WTC11 (cell line): ENCODE results near the gene TNRC18. TPM values are rescaled to one million over a fixed set of nuclear protein-coding genes. Genes with fewer than 3 reads are reported as not detected.
A peak's percentile ranks its signal among the peaks of the same experiment; 100 is the strongest.

Source experiments
- ATAC-seq: fragments of 200-7000 bp; cut with Tn5 transposase; 2 replicates; pipeline ENCODE4 v1.10.0; 2021; ENCODE audit warnings: mild to moderate bottlenecking, moderate library complexity
- CTCF ChIA-PET: fragments of 300-600 bp; sonication (Branson Sonifier 250); formaldehyde crosslinking; loops from one replicate; lab custom pipeline; 2021; ENCODE audit warnings: antibody characterized with exemption; lab: Charles Lee
- POLR2A ChIA-PET: fragments of 350-600 bp; sonication (Branson Sonifier 250); formaldehyde crosslinking; loops from one replicate; lab custom pipeline; 2021; ENCODE audit warnings: antibody characterized with exemption; lab: Charles Lee
- DNase-seq: peaks from one replicate; pipeline ENCODE4 v3.0.0; 2021; ENCODE audit warnings: low spot score
- H3K27ac Mint-ChIP-seq: 2 replicates; pipeline ENCODE4 v1.8.0; 2021; ENCODE audit warnings: mixed read lengths
- H3K27me3 Mint-ChIP-seq: 2 replicates; pipeline ENCODE4 v1.8.0; 2021; ENCODE audit warnings: low read depth, mild to moderate bottlenecking, moderate library complexity, mixed read lengths
- H3K36me3 Mint-ChIP-seq: 2 replicates; pipeline ENCODE4 v1.8.0; 2021; ENCODE audit warnings: mixed read lengths
- H3K4me1 Mint-ChIP-seq: 2 replicates; pipeline ENCODE4 v1.8.0; 2022; ENCODE audit warnings: mixed read lengths
- H3K4me3 Mint-ChIP-seq: 2 replicates; pipeline ENCODE4 v1.8.0; 2021; ENCODE audit warnings: mild to moderate bottlenecking, moderate library complexity, mixed read lengths
- H3K9me3 Mint-ChIP-seq: 2 replicates; pipeline ENCODE4 v1.8.0; 2021; ENCODE audit warnings: mixed read lengths
- ATF1 ChIP-seq: sonication (generic); formaldehyde crosslinking; IDR thresholded peaks from 2 replicates; pipeline ENCODE4 v1.8.1; 2023; ENCODE audit warnings: mild to moderate bottlenecking, moderate library complexity, missing genetic modification reagents
- FOXJ3 ChIP-seq: sonication (generic); formaldehyde crosslinking; IDR thresholded peaks from 2 replicates; pipeline ENCODE4 v1.9.0; 2021; ENCODE audit warnings: missing genetic modification reagents, mild to moderate bottlenecking, borderline replicate concordance
- GABPB1 ChIP-seq: sonication (generic); formaldehyde crosslinking; IDR thresholded peaks from 2 replicates; pipeline ENCODE4 v1.8.1; 2023; ENCODE audit warnings: mild to moderate bottlenecking, missing genetic modification reagents
- GTF2I ChIP-seq: fragments of 250-450 bp; sonication (Bioruptor Pico); conservative IDR thresholded peaks from 2 replicates; pipeline ENCODE4 v1.4.0; 2021; ENCODE audit warnings: mild to moderate bottlenecking
- IRF2 ChIP-seq: sonication (generic); formaldehyde crosslinking; IDR thresholded peaks from 2 replicates; pipeline ENCODE4 v1.8.0; 2022; ENCODE audit warnings: low read depth, missing genetic modification reagents, borderline replicate concordance
- KAT7 ChIP-seq: sonication (generic); formaldehyde crosslinking; IDR thresholded peaks from 2 replicates; pipeline ENCODE4 v1.8.1; 2023; ENCODE audit warnings: missing genetic modification reagents, mild to moderate bottlenecking, borderline replicate concordance
- MYBL2 ChIP-seq: sonication (generic); formaldehyde crosslinking; IDR thresholded peaks from 2 replicates; pipeline ENCODE4 v1.8.1; 2023; ENCODE audit warnings: mild to moderate bottlenecking, moderate library complexity, missing genetic modification reagents
- NR1H2 ChIP-seq: sonication (generic); formaldehyde crosslinking; IDR thresholded peaks from 2 replicates; pipeline ENCODE4 v1.9.0; 2021; ENCODE audit warnings: mild to moderate bottlenecking, moderate library complexity, missing genetic modification reagents
- RORB ChIP-seq: fragments of 250-450 bp; sonication (Bioruptor Pico); IDR thresholded peaks from 2 replicates; pipeline ENCODE4 v1.9.0; 2021; ENCODE audit warnings: mild to moderate bottlenecking
- ZNF396 ChIP-seq: fragments of 250-450 bp; sonication (Bioruptor Pico); IDR thresholded peaks from 2 replicates; pipeline ENCODE4 v1.8.0; 2021; ENCODE audit warnings: mild to moderate bottlenecking, moderate library complexity, borderline replicate concordance
- total RNA-seq: library from RNA; stranded (reverse); gene quantifications from 3 replicates; pipeline ENCODE4 v1.2.3, GENCODE V29; 2021
- TF ChIP-seq, protein P1 (sequence below): sonication (generic); formaldehyde crosslinking; IDR thresholded peaks from 2 replicates; pipeline ENCODE4 v1.8.1; 2022; ENCODE audit warnings: low read depth, missing genetic modification reagents, borderline replicate concordance
- TF ChIP-seq, protein P2 (sequence below): sonication (generic); formaldehyde crosslinking; IDR thresholded peaks from 2 replicates; pipeline ENCODE4 v1.8.1; 2022; ENCODE audit warnings: low read depth, mild to moderate bottlenecking, moderate library complexity, missing genetic modification reagents, borderline replicate concordance
- TF ChIP-seq, protein P3 (sequence below): sonication (generic); formaldehyde crosslinking; IDR thresholded peaks from 2 replicates; pipeline ENCODE4 v1.8.1; 2022; ENCODE audit warnings: mild to moderate bottlenecking, missing genetic modification reagents, moderate library complexity, borderline replicate concordance
- TF ChIP-seq, protein P4 (sequence below): sonication (generic); formaldehyde crosslinking; IDR thresholded peaks from 2 replicates; pipeline ENCODE4 v1.8.0; 2023; ENCODE audit warnings: mild to moderate bottlenecking, missing genetic modification reagents
- TF ChIP-seq, protein P5 (sequence below): sonication (generic); formaldehyde crosslinking; IDR thresholded peaks from 2 replicates; pipeline ENCODE4 v1.8.0; 2022; ENCODE audit warnings: mild to moderate bottlenecking, missing genetic modification reagents
- TF ChIP-seq, protein P6 (sequence below): sonication (generic); formaldehyde crosslinking; IDR thresholded peaks from 2 replicates; pipeline ENCODE4 v1.8.0; 2023; ENCODE audit warnings: missing genetic modification reagents, mild to moderate bottlenecking, borderline replicate concordance
- TF ChIP-seq, protein P7 (sequence below): sonication (generic); formaldehyde crosslinking; IDR thresholded peaks from 2 replicates; pipeline ENCODE4 v1.8.1; 2022; ENCODE audit warnings: missing genetic modification reagents, borderline replicate concordance

Gene TNRC18
- total RNA-seq, 1 experiment from 2014 or later = 55.0 TPM

DNA sequence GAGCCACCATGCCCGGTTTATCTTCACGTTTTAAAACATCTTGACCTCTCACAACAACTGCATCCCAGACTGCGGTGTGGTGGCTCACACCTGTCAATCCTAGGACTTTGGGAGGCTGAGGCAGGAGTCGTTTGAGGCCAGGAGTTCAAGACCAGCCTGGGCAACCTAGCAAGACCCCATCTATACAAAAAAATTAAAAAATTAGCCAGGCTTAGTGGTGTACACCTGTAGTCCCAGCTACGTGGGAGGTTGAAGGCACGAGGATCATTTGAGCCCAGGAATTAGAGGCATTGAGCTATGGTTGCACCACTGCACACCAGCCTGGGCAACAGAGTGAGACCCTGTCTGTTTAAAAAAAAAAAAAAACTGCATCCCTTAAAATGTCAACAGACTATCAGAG lies 20.2 kb downstream of the TNRC18 start (continued):
- TF ChIP-seq, protein P1, sequence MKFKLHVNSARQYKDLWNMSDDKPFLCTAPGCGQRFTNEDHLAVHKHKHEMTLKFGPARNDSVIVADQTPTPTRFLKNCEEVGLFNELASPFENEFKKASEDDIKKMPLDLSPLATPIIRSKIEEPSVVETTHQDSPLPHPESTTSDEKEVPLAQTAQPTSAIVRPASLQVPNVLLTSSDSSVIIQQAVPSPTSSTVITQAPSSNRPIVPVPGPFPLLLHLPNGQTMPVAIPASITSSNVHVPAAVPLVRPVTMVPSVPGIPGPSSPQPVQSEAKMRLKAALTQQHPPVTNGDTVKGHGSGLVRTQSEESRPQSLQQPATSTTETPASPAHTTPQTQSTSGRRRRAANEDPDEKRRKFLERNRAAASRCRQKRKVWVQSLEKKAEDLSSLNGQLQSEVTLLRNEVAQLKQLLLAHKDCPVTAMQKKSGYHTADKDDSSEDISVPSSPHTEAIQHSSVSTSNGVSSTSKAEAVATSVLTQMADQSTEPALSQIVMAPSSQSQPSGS (CRISPR knock-in tag) = no peak

DNA sequence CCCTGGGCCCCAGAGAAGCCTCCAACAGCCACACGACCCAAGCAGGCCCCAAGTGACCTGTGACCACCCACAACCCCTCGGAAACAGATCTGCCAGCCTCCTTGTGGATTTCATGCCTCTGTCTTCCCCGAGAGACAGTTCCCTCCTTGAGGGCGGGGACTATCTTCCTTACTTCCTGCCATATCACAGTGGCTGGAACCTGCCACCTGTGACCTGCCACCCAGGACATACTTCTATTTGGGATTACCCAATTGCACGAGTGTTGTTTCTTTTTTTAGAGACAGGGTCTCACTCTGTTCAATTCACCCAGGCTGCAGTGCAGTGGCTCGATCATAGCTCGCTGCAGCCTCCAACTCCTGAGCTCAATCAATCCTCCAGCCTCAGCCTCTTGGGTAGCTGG lies 25.9 kb downstream of the TNRC18 start:
- ChIA-PET CTCF (interaction anchor here (0.8 kb wide), 1 partner anchor 158 kb away, joined by 3 read pairs; no protein-coding TSS in a partner anchor), POLR2A (no interaction called here)
- Mint-ChIP-seq H3K4me1 (peaks cover 5% of the 10 kb centered on the region; the same call in 1 of the 2 replicates), H3K27ac (peak overlapping the region; percentile 78), H3K27me3 (no peaks in the 10 kb centered on the region), H3K9me3 (no peaks in the 10 kb centered on the region), H3K4me3 (no peak overlapping the region), H3K36me3 (no peaks in the 10 kb centered on the region)
- ATAC-seq (peak; percentile 13; the same call in 1 of the 2 replicates), DNase-seq (no peak)
- TF ChIP-seq MYBL2 (no peak), NR1H2 (CRISPR knock-in tag) (no peak), RORB (CRISPR knock-in tag) (no peak), ZNF396 (CRISPR knock-in tag) (no peak), ATF1 (no peak), FOXJ3 (no peak), GTF2I (no peak)
- TF ChIP-seq, protein P2, sequence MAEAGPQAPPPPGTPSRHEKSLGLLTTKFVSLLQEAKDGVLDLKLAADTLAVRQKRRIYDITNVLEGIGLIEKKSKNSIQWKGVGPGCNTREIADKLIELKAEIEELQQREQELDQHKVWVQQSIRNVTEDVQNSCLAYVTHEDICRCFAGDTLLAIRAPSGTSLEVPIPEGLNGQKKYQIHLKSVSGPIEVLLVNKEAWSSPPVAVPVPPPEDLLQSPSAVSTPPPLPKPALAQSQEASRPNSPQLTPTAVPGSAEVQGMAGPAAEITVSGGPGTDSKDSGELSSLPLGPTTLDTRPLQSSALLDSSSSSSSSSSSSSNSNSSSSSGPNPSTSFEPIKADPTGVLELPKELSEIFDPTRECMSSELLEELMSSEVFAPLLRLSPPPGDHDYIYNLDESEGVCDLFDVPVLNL (CRISPR knock-in tag) = no peak
- TF ChIP-seq, protein P3, sequence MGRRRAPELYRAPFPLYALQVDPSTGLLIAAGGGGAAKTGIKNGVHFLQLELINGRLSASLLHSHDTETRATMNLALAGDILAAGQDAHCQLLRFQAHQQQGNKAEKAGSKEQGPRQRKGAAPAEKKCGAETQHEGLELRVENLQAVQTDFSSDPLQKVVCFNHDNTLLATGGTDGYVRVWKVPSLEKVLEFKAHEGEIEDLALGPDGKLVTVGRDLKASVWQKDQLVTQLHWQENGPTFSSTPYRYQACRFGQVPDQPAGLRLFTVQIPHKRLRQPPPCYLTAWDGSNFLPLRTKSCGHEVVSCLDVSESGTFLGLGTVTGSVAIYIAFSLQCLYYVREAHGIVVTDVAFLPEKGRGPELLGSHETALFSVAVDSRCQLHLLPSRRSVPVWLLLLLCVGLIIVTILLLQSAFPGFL (CRISPR knock-in tag) = no peak
- TF ChIP-seq, protein P4, sequence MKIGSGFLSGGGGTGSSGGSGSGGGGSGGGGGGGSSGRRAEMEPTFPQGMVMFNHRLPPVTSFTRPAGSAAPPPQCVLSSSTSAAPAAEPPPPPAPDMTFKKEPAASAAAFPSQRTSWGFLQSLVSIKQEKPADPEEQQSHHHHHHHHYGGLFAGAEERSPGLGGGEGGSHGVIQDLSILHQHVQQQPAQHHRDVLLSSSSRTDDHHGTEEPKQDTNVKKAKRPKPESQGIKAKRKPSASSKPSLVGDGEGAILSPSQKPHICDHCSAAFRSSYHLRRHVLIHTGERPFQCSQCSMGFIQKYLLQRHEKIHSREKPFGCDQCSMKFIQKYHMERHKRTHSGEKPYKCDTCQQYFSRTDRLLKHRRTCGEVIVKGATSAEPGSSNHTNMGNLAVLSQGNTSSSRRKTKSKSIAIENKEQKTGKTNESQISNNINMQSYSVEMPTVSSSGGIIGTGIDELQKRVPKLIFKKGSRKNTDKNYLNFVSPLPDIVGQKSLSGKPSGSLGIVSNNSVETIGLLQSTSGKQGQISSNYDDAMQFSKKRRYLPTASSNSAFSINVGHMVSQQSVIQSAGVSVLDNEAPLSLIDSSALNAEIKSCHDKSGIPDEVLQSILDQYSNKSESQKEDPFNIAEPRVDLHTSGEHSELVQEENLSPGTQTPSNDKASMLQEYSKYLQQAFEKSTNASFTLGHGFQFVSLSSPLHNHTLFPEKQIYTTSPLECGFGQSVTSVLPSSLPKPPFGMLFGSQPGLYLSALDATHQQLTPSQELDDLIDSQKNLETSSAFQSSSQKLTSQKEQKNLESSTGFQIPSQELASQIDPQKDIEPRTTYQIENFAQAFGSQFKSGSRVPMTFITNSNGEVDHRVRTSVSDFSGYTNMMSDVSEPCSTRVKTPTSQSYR (CRISPR knock-in tag) = no peak

DNA sequence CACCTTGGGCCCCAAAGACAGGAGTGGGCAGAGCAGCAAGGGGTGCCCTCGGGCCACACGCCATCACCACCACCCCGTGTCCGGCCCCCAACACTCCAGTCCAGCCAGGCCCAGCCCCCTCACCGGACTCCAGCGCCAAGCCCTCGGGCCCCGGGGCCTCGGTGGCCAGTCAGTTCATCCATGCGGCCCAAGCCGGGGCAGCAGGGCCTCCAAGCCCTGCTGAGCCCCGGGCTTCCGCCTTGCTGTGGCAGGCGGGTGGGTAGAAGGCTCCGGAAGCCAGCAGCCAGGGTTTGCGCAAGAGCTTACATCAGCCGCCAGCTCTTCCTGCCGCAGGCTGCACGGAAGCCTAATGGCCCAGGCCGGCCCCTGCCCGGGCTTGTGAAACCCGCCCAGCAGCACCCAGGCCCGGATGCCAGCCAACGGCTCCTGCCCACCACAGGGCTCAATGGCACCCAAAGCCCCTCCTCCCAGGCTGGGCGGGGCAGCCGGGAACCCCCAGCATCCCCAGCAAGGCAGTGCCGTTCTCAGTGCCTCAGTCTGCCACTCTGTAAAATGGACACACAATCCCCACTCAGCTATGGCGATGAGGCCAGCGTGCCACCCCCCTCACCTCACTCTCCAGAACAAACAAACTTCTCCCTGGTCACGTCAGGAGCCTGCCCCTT lies 26.5 kb downstream of the TNRC18 start:
- peak overlapping the region; percentile 78 for H3K27ac Mint-ChIP-seq
- H3K4me3 Mint-ChIP-seq = no peak overlapping the region
- DNase-seq (no peak), ATAC-seq (peak; percentile 14; the same call in 1 of the 2 replicates)
- ChIA-PET POLR2A (no interaction called here), CTCF (interaction anchor here (1.2 to 1.6 kb wide), 3 partner anchors 31 to 157 kb away, joined by 3 to 9 read pairs (median 4); no protein-coding TSS in a partner anchor)
- H3K27me3 Mint-ChIP-seq = no peaks in the 10 kb centered on the region
- H3K9me3 Mint-ChIP-seq = no peaks in the 10 kb centered on the region
- no peaks in the 10 kb centered on the region for H3K36me3 Mint-ChIP-seq
- peaks cover 5% of the 10 kb centered on the region; the same call in 1 of the 2 replicates for H3K4me1 Mint-ChIP-seq
- TF ChIP-seq KAT7 (CRISPR knock-in tag) = no peak
- 0 out of 2 replicates have a peak, but pooled peaks have one; percentile 21 for TF ChIP-seq GTF2I
- TF ChIP-seq, protein P5, sequence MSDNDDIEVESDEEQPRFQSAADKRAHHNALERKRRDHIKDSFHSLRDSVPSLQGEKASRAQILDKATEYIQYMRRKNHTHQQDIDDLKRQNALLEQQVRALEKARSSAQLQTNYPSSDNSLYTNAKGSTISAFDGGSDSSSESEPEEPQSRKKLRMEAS = no peak
- TF ChIP-seq, protein P6, sequence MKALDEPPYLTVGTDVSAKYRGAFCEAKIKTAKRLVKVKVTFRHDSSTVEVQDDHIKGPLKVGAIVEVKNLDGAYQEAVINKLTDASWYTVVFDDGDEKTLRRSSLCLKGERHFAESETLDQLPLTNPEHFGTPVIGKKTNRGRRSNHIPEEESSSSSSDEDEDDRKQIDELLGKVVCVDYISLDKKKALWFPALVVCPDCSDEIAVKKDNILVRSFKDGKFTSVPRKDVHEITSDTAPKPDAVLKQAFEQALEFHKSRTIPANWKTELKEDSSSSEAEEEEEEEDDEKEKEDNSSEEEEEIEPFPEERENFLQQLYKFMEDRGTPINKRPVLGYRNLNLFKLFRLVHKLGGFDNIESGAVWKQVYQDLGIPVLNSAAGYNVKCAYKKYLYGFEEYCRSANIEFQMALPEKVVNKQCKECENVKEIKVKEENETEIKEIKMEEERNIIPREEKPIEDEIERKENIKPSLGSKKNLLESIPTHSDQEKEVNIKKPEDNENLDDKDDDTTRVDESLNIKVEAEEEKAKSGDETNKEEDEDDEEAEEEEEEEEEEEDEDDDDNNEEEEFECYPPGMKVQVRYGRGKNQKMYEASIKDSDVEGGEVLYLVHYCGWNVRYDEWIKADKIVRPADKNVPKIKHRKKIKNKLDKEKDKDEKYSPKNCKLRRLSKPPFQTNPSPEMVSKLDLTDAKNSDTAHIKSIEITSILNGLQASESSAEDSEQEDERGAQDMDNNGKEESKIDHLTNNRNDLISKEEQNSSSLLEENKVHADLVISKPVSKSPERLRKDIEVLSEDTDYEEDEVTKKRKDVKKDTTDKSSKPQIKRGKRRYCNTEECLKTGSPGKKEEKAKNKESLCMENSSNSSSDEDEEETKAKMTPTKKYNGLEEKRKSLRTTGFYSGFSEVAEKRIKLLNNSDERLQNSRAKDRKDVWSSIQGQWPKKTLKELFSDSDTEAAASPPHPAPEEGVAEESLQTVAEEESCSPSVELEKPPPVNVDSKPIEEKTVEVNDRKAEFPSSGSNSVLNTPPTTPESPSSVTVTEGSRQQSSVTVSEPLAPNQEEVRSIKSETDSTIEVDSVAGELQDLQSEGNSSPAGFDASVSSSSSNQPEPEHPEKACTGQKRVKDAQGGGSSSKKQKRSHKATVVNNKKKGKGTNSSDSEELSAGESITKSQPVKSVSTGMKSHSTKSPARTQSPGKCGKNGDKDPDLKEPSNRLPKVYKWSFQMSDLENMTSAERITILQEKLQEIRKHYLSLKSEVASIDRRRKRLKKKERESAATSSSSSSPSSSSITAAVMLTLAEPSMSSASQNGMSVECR = no peak
- no peak for TF ChIP-seq IRF2 (CRISPR knock-in tag)
- TF ChIP-seq GABPB1 (CRISPR knock-in tag) = peak; percentile 93
- TF ChIP-seq, protein P7, sequence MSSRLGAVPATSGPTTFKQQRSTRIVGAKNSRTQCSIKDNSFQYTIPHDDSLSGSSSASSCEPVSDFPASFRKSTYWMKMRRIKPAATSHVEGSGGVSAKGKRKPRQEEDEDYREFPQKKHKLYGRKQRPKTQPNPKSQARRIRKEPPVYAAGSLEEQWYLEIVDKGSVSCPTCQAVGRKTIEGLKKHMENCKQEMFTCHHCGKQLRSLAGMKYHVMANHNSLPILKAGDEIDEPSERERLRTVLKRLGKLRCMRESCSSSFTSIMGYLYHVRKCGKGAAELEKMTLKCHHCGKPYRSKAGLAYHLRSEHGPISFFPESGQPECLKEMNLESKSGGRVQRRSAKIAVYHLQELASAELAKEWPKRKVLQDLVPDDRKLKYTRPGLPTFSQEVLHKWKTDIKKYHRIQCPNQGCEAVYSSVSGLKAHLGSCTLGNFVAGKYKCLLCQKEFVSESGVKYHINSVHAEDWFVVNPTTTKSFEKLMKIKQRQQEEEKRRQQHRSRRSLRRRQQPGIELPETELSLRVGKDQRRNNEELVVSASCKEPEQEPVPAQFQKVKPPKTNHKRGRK = no peak
- TF ChIP-seq, protein P3 (CRISPR knock-in tag) = no peak
